ENCODE results near the gene PODNL1. TPM values are rescaled to one million over a fixed set of nuclear protein-coding genes. Genes with fewer than 3 reads are reported as not detected.

The PODNL1 gene
- total and polyA plus RNA-seq, 2 experiments from 2014 or later = 6.2 to 45.3 TPM

DNA sequence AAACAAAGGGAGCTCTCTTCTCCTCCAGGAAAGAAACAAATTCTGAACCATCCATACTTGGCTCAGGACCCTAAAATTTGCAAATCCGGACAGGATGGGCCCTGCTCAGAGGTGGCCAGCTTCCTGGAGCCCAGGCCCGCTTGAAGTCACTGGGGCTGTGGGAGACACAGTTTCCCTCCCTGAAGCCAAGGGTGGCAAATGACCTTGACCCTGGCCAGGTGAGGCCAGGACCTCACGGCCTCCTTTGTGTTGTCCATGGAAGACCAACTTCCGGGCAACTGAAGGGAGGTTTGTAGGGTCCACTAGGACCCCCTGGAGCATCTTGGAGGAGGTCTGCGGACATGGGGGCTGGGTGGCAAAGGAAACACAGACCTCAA lies 55.8 kb downstream of the PODNL1 start:
- peak overlapping the region; percentile 59 for H3K9ac ChIP-seq
- in situ Hi-C loops (cut with MboI) = loop anchor here (10.0 to 25.0 kb wide), 3 partner anchors 162 to 455 kb away; partner anchors contain the start of gene MISP3
- no peaks in the 10 kb centered on the region for H3F3A ChIP-seq (ENCODE audit: insufficient read depth)
- DNase-seq = no peak
- H3K27ac ChIP-seq = peak overlapping the region; percentile 64
- TF ChIP-seq EZH2 (IDR thresholded peaks at IDR 0.05; ENCODE audit: insufficient read depth, poor library complexity, severe bottlenecking) (no peak), EZH2phosphoT487 (IDR thresholded peaks at IDR 0.05; ENCODE audit: insufficient read depth, low read depth) (no peak)
- no peaks in the 10 kb centered on the region for H4K20me1 ChIP-seq (ENCODE audit: insufficient read depth)
- no peaks in the 10 kb centered on the region for H3K36me3 ChIP-seq (ENCODE audit: low read depth)
- H2AFZ ChIP-seq = peak overlapping the region; percentile 77
- H3K9me3 ChIP-seq (ENCODE audit: low read depth) = no peaks in the 10 kb centered on the region
- no peaks in the 10 kb centered on the region for H3K79me2 ChIP-seq (ENCODE audit: insufficient read depth)
- 85 to 87% methylated on average over 5 of the region's 5 CpGs for WGBS, 2 experiments (ENCODE audit: low coverage in 1 of 2, low lambda C conversion rate in 2 of 2, missing lambda C conversion rate in 2 of 2)
- no peak overlapping the region for H3K4me2 ChIP-seq (ENCODE audit: unreplicated experiment)
- no peaks in the 10 kb centered on the region for H3K9me2 ChIP-seq (ENCODE audit: insufficient read depth)
- no peak overlapping the region for H3K4me3 ChIP-seq
- H3K4me1 ChIP-seq (ENCODE audit: insufficient read depth) = peaks cover 25% of the 10 kb centered on the region
- H3K27me3 ChIP-seq (replicated peaks; ENCODE audit: insufficient read depth) = no peaks in the 10 kb centered on the region

DNA sequence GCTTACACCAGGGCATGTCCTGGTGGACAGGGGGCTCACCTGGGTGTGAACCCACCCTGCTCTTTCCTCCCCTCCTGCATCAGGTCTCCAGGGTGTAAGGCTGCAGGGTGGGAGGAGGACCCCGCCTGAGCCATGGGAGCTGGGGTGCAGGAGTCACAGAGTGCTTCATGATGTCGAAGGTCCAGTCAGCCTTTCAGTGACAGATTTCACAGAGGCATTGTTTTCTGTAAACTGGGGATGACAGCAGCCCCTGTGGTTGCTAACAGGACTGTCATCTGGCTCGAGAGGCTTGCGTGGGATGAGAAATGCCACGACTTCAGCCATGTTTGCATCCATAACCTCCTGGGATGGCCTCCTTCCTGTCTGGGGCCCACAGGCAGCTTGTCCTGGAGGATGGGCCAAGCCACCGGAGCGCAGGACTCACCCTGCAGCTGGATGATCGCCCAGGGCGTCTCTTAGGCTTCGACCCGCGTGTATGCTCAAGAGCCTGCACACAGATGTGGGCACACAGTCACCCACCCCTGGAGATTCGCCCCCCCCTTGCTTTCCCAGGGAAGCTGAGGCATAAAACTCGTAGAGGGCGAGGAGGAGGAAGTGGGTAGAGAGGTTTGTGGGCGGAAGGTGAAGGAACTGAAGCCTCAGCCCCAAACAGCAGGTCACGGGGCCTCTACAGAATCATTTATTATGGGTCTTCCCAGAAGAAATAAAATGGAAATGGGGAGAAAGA lies 56.4 kb downstream of the PODNL1 start:
- Histone ChIP-seq H3K9me2 (ENCODE audit: insufficient read depth) (no peaks in the 10 kb centered on the region), H2AFZ (peak overlapping the region; percentile 77), H3K79me2 (ENCODE audit: insufficient read depth) (no peaks in the 10 kb centered on the region), H3F3A (ENCODE audit: insufficient read depth) (no peaks in the 10 kb centered on the region), H3K9ac (peak overlapping the region; percentile 59), H3K4me2 (ENCODE audit: unreplicated experiment) (peak overlapping the region; percentile 7), H3K4me3 (no peak overlapping the region), H3K27me3 (replicated peaks; ENCODE audit: insufficient read depth) (no peaks in the 10 kb centered on the region), H3K36me3 (ENCODE audit: low read depth) (no peaks in the 10 kb centered on the region), H3K27ac (peak overlapping the region; percentile 64), H4K20me1 (ENCODE audit: insufficient read depth) (no peaks in the 10 kb centered on the region), H3K9me3 (ENCODE audit: low read depth) (no peaks in the 10 kb centered on the region), H3K4me1 (ENCODE audit: insufficient read depth) (peaks cover 21% of the 10 kb centered on the region)
- 41 to 43% methylated on average over 17 of the region's 17 CpGs for WGBS, 2 experiments (ENCODE audit: low coverage in 1 of 2, low lambda C conversion rate in 2 of 2, missing lambda C conversion rate in 2 of 2)
- DNase-seq = peak; percentile 85
- in situ Hi-C loops (cut with MboI) = loop anchor here (10.0 to 25.0 kb wide), 3 partner anchors 163 to 455 kb away; partner anchors contain the start of gene MISP3
- TF ChIP-seq EZH2 (IDR thresholded peaks at IDR 0.05; ENCODE audit: insufficient read depth, poor library complexity, severe bottlenecking) (no peak), EZH2phosphoT487 (IDR thresholded peaks at IDR 0.05; ENCODE audit: insufficient read depth, low read depth) (no peak)

DNA sequence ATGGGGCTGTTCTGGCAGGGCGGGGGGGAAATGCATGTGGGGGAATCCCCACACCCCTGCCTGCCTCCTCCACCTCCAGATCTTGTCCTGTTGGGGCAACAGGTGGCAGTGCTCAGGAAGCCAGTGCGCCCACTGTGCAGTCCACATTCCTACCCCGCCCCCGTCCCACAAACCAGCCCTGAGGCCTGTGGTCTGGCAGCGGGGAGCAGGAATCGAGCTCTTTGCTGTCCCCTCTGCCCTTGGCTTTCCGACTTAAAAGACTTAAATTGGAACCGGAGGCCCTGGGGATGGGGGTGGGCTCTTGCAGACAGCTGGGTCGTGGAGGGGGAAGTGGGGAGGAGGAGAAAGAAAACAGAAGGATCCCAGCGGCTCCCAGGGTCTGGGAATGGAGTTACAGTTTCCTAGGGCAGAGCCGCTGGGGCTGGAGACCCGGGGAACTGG lies 56.9 kb downstream of the PODNL1 start:
- Histone ChIP-seq H3K79me2 (ENCODE audit: insufficient read depth) (no peaks in the 10 kb centered on the region), H4K20me1 (ENCODE audit: insufficient read depth) (no peaks in the 10 kb centered on the region), H3K9me2 (ENCODE audit: insufficient read depth) (no peaks in the 10 kb centered on the region), H2AFZ (peak overlapping the region; percentile 77), H3K36me3 (ENCODE audit: low read depth) (no peaks in the 10 kb centered on the region), H3K9ac (peak overlapping the region; percentile 59), H3K27ac (peak overlapping the region; percentile 64), H3F3A (ENCODE audit: insufficient read depth) (no peaks in the 10 kb centered on the region), H3K4me1 (ENCODE audit: insufficient read depth) (peaks cover 21% of the 10 kb centered on the region), H3K27me3 (replicated peaks; ENCODE audit: insufficient read depth) (no peaks in the 10 kb centered on the region), H3K4me2 (ENCODE audit: unreplicated experiment) (peak overlapping the region; percentile 7), H3K4me3 (no peak overlapping the region), H3K9me3 (ENCODE audit: low read depth) (no peaks in the 10 kb centered on the region)
- DNase-seq = peak; percentile 26
- no peak for TF ChIP-seq EZH2 (IDR thresholded peaks at IDR 0.05; ENCODE audit: insufficient read depth, poor library complexity, severe bottlenecking)
- TF ChIP-seq EZH2phosphoT487 (IDR thresholded peaks at IDR 0.05; ENCODE audit: insufficient read depth, low read depth) = no peak
- in situ Hi-C loops (cut with MboI) = loop anchor here (10.0 to 25.0 kb wide), 3 partner anchors 164 to 456 kb away; partner anchors contain the start of gene MISP3
- WGBS, 2 experiments (ENCODE audit: low coverage in 1 of 2, low lambda C conversion rate in 2 of 2, missing lambda C conversion rate in 2 of 2) = 77 to 85% methylated on average over 10 to 12 of the region's 12 CpGs

Other genes starting within 250 kb of the PODNL1 start
- 39.7 and 60.6 TPM in 2 replicates for gene MRI1, start 173.9 kb downstream of the PODNL1 start, total RNA-seq (2014; rRNA removed; shearing (Covaris generic))
- 14.3 and 16.5 TPM in 2 replicates for gene MRI1, start 173.9 kb downstream of the PODNL1 start, polyA plus RNA-seq (2016; fragmentation: Nextera tagmentation; extraction: Ambion mirVana)
- gene C19orf53, start 164.0 kb downstream of the PODNL1 start, total RNA-seq (2014; rRNA removed; shearing (Covaris generic)) = 115 and 122 TPM in 2 replicates
- gene C19orf53, start 164.0 kb downstream of the PODNL1 start, polyA plus RNA-seq (2016; fragmentation: Nextera tagmentation; extraction: Ambion mirVana) = 309 TPM in 2 replicates
- 2.9 and 3.0 TPM in 2 replicates for gene ZSWIM4, start 143.0 kb downstream of the PODNL1 start, total RNA-seq (2014; rRNA removed; shearing (Covaris generic))
- 0.35 and 0.81 TPM in 2 replicates for gene ZSWIM4, start 143.0 kb downstream of the PODNL1 start, polyA plus RNA-seq (2016; fragmentation: Nextera tagmentation; extraction: Ambion mirVana)
- gene NANOS3, start 61.3 kb downstream of the PODNL1 start, total RNA-seq (2014; rRNA removed; shearing (Covaris generic)) = not detected in 2 replicates
- gene NANOS3, start 61.3 kb downstream of the PODNL1 start, polyA plus RNA-seq (2016; fragmentation: Nextera tagmentation; extraction: Ambion mirVana) = 2.7 TPM in 2 replicates
- gene BRME1, start 32.3 kb downstream of the PODNL1 start, total RNA-seq (2014; rRNA removed; shearing (Covaris generic)) = 0.11 TPM in 1 of 2 replicates, not detected in the other
- gene BRME1, start 32.3 kb downstream of the PODNL1 start, polyA plus RNA-seq (2016; fragmentation: Nextera tagmentation; extraction: Ambion mirVana) = 0.63 and 2.1 TPM in 2 replicates
- 20.6 and 22.8 TPM in 2 replicates for gene CC2D1A, start 32.2 kb downstream of the PODNL1 start, total RNA-seq (2014; rRNA removed; shearing (Covaris generic))
- 15.8 and 16.9 TPM in 2 replicates for gene CC2D1A, start 32.2 kb downstream of the PODNL1 start, polyA plus RNA-seq (2016; fragmentation: Nextera tagmentation; extraction: Ambion mirVana)
- 10.6 and 11.5 TPM in 2 replicates for gene DCAF15, start 14.1 kb upstream of the PODNL1 start, total RNA-seq (2014; rRNA removed; shearing (Covaris generic))
- gene DCAF15, start 14.1 kb upstream of the PODNL1 start, polyA plus RNA-seq (2016; fragmentation: Nextera tagmentation; extraction: Ambion mirVana) = 9.3 and 10.5 TPM in 2 replicates
- gene RFX1, start 67.9 kb upstream of the PODNL1 start, total RNA-seq (2014; rRNA removed; shearing (Covaris generic)) = 1.9 and 2.5 TPM in 2 replicates
- 1.6 and 1.7 TPM in 2 replicates for gene RFX1, start 67.9 kb upstream of the PODNL1 start, polyA plus RNA-seq (2016; fragmentation: Nextera tagmentation; extraction: Ambion mirVana)
- gene RLN3, start 89.7 kb upstream of the PODNL1 start, total RNA-seq (2014; rRNA removed; shearing (Covaris generic)) = not detected in 2 replicates
- gene RLN3, start 89.7 kb upstream of the PODNL1 start, polyA plus RNA-seq (2016; fragmentation: Nextera tagmentation; extraction: Ambion mirVana) = not detected in 2 replicates
- gene IL27RA, start 93.3 kb upstream of the PODNL1 start, total RNA-seq (2014; rRNA removed; shearing (Covaris generic)) = 7.5 and 8.5 TPM in 2 replicates
- 5.8 and 7.1 TPM in 2 replicates for gene IL27RA, start 93.3 kb upstream of the PODNL1 start, polyA plus RNA-seq (2016; fragmentation: Nextera tagmentation; extraction: Ambion mirVana)
- 0.25 TPM in 1 of 2 replicates, not detected in the other for gene PALM3, start 123.7 kb upstream of the PODNL1 start, total RNA-seq (2014; rRNA removed; shearing (Covaris generic))
- 0.15 TPM in 1 of 2 replicates, not detected in the other for gene PALM3, start 123.7 kb upstream of the PODNL1 start, polyA plus RNA-seq (2016; fragmentation: Nextera tagmentation; extraction: Ambion mirVana)
- gene MISP3, start 134.4 kb upstream of the PODNL1 start, total RNA-seq (2014; rRNA removed; shearing (Covaris generic)) = 1.3 TPM in 1 of 2 replicates, not detected in the other
- 2.0 and 2.7 TPM in 2 replicates for gene MISP3, start 134.4 kb upstream of the PODNL1 start, polyA plus RNA-seq (2016; fragmentation: Nextera tagmentation; extraction: Ambion mirVana)
- gene C19orf67, start 147.4 kb upstream of the PODNL1 start, total RNA-seq (2014; rRNA removed; shearing (Covaris generic)) = not detected in 2 replicates
- not detected in 2 replicates for gene C19orf67, start 147.4 kb upstream of the PODNL1 start, polyA plus RNA-seq (2016; fragmentation: Nextera tagmentation; extraction: Ambion mirVana)
- 42.5 and 50.8 TPM in 2 replicates for gene SAMD1, start 152.3 kb upstream of the PODNL1 start, total RNA-seq (2014; rRNA removed; shearing (Covaris generic))
- gene SAMD1, start 152.3 kb upstream of the PODNL1 start, polyA plus RNA-seq (2016; fragmentation: Nextera tagmentation; extraction: Ambion mirVana) = 5.4 and 5.7 TPM in 2 replicates
- gene PRKACA, start 179.3 kb upstream of the PODNL1 start, total RNA-seq (2014; rRNA removed; shearing (Covaris generic)) = 37.4 and 67.8 TPM in 2 replicates
- gene PRKACA, start 179.3 kb upstream of the PODNL1 start, polyA plus RNA-seq (2016; fragmentation: Nextera tagmentation; extraction: Ambion mirVana) = 4.6 and 5.3 TPM in 2 replicates
- 7.6 and 11.2 TPM in 2 replicates for gene ASF1B, start 198.2 kb upstream of the PODNL1 start, total RNA-seq (2014; rRNA removed; shearing (Covaris generic))
- gene ASF1B, start 198.2 kb upstream of the PODNL1 start, polyA plus RNA-seq (2016; fragmentation: Nextera tagmentation; extraction: Ambion mirVana) = 18.0 and 19.0 TPM in 2 replicates

Measured in GM23248 (cell line).